ENCODE data around the gene NGB.

The NGB gene

GRCh38 chr14:77238996-77239395, 32.0 kb downstream of the NGB start:
- Mint-ChIP-seq H3K4me3 (no peak overlapping the region), H3K27me3 (peaks cover 2% of the 10 kb centered on the region), H3K36me3 (no peaks in the 10 kb centered on the region), H3K27ac (no peak overlapping the region), H3K4me1 (no peaks in the 10 kb centered on the region), H3K9me3 (no peaks in the 10 kb centered on the region)

- Mint-ChIP-seq H3K36me3 (no peaks in the 10 kb centered on the region), H3K27me3 (peaks cover 2% of the 10 kb centered on the region), H3K4me1 (no peaks in the 10 kb centered on the region), H3K9me3 (no peaks in the 10 kb centered on the region), H3K4me3 (no peak overlapping the region), H3K27ac (no peak overlapping the region)
Measured at GRCh38 chr14:77238356-77238755, 32.6 kb downstream of the NGB start.

- H3K9me3 Mint-ChIP-seq = no peaks in the 10 kb centered on the region
- H3K4me3 Mint-ChIP-seq = no peak overlapping the region
- H3K27me3 Mint-ChIP-seq = no peaks in the 10 kb centered on the region
- no peaks in the 10 kb centered on the region for H3K4me1 Mint-ChIP-seq
- H3K36me3 Mint-ChIP-seq = no peaks in the 10 kb centered on the region
- H3K27ac Mint-ChIP-seq = no peak overlapping the region
Measured at GRCh38 chr14:77236814-77237213, 34.2 kb downstream of the NGB start.

- Mint-ChIP-seq H3K36me3 (no peaks in the 10 kb centered on the region), H3K4me1 (no peaks in the 10 kb centered on the region), H3K4me3 (no peak overlapping the region), H3K27ac (no peak overlapping the region), H3K9me3 (no peaks in the 10 kb centered on the region), H3K27me3 (no peaks in the 10 kb centered on the region)
Measured at GRCh38 chr14:77231721-77232120, 39.3 kb downstream of the NGB start.

- H3K9me3 Mint-ChIP-seq = no peaks in the 10 kb centered on the region
- no peaks in the 10 kb centered on the region for H3K27me3 Mint-ChIP-seq
- H3K27ac Mint-ChIP-seq = no peak overlapping the region
- no peaks in the 10 kb centered on the region for H3K4me1 Mint-ChIP-seq
- no peak overlapping the region for H3K4me3 Mint-ChIP-seq
- H3K36me3 Mint-ChIP-seq = no peaks in the 10 kb centered on the region
Measured at GRCh38 chr14:77230914-77231313, 40.1 kb downstream of the NGB start.

GRCh38 chr14:77228056-77228455, 43.0 kb downstream of the NGB start:
- Mint-ChIP-seq H3K27ac (no peak overlapping the region), H3K4me3 (no peak overlapping the region), H3K27me3 (peaks cover 1% of the 10 kb centered on the region), H3K9me3 (no peaks in the 10 kb centered on the region), H3K36me3 (no peaks in the 10 kb centered on the region), H3K4me1 (no peaks in the 10 kb centered on the region)

- H3K27ac Mint-ChIP-seq = no peak overlapping the region
- H3K27me3 Mint-ChIP-seq = peaks cover 5% of the 10 kb centered on the region
Measured at GRCh38 chr14:77225892-77226557, 45.0 kb downstream of the NGB start.

GRCh38 chr14:77225254-77225653, 45.8 kb downstream of the NGB start:
- H3K4me3 Mint-ChIP-seq = no peak overlapping the region
- H3K36me3 Mint-ChIP-seq = no peaks in the 10 kb centered on the region
- peaks cover 4% of the 10 kb centered on the region for H3K4me1 Mint-ChIP-seq
- no peak overlapping the region for H3K27ac Mint-ChIP-seq
- peaks cover 5% of the 10 kb centered on the region for H3K27me3 Mint-ChIP-seq
- no peaks in the 10 kb centered on the region for H3K9me3 Mint-ChIP-seq

More at GRCh38 chr14:77225892-77226557, 45.0 kb downstream of the NGB start:
- peaks cover 4% of the 10 kb centered on the region for H3K4me1 Mint-ChIP-seq
- no peaks in the 10 kb centered on the region for H3K9me3 Mint-ChIP-seq
- no peaks in the 10 kb centered on the region for H3K36me3 Mint-ChIP-seq
- H3K4me3 Mint-ChIP-seq = no peak overlapping the region

- no peaks in the 10 kb centered on the region for H3K9me3 Mint-ChIP-seq
- no peak overlapping the region for H3K27ac Mint-ChIP-seq
- H3K4me1 Mint-ChIP-seq = peaks cover 4% of the 10 kb centered on the region
- H3K27me3 Mint-ChIP-seq = peaks cover 5% of the 10 kb centered on the region
- no peak overlapping the region for H3K4me3 Mint-ChIP-seq
- H3K36me3 Mint-ChIP-seq = no peaks in the 10 kb centered on the region
Measured at GRCh38 chr14:77224212-77224611, 46.8 kb downstream of the NGB start.

- Mint-ChIP-seq H3K36me3 (no peaks in the 10 kb centered on the region), H3K9me3 (no peaks in the 10 kb centered on the region), H3K27ac (no peak overlapping the region), H3K27me3 (peaks cover 5% of the 10 kb centered on the region), H3K4me1 (peaks cover 4% of the 10 kb centered on the region), H3K4me3 (no peak overlapping the region)
Measured at GRCh38 chr14:77222546-77223225, 48.3 kb downstream of the NGB start.

- no peak overlapping the region for H3K4me3 Mint-ChIP-seq
- no peaks in the 10 kb centered on the region for H3K9me3 Mint-ChIP-seq
- H3K4me1 Mint-ChIP-seq = peaks cover 4% of the 10 kb centered on the region
- H3K27ac Mint-ChIP-seq = no peak overlapping the region
- H3K36me3 Mint-ChIP-seq = no peaks in the 10 kb centered on the region
- peaks cover 11% of the 10 kb centered on the region for H3K27me3 Mint-ChIP-seq
Measured at GRCh38 chr14:77221241-77221871, 49.6 kb downstream of the NGB start.

GRCh38 chr14:77220246-77221017, 50.6 kb downstream of the NGB start:
- no peak overlapping the region for H3K27ac Mint-ChIP-seq
- H3K4me3 Mint-ChIP-seq = no peak overlapping the region
- peaks cover 11% of the 10 kb centered on the region for H3K27me3 Mint-ChIP-seq
- no peaks in the 10 kb centered on the region for H3K36me3 Mint-ChIP-seq
- peaks cover 4% of the 10 kb centered on the region for H3K4me1 Mint-ChIP-seq
- H3K9me3 Mint-ChIP-seq = no peaks in the 10 kb centered on the region

GRCh38 chr14:77219591-77219990, 51.4 kb downstream of the NGB start:
- H3K27me3 Mint-ChIP-seq = peaks cover 15% of the 10 kb centered on the region

GRCh38 chr14:77217551-77217950, 53.5 kb downstream of the NGB start:
- Mint-ChIP-seq H3K27me3 (peaks cover 11% of the 10 kb centered on the region), H3K27ac (no peak overlapping the region), H3K36me3 (no peaks in the 10 kb centered on the region), H3K4me3 (no peak overlapping the region), H3K9me3 (no peaks in the 10 kb centered on the region), H3K4me1 (peaks cover 4% of the 10 kb centered on the region)

More at GRCh38 chr14:77219591-77219990, 51.4 kb downstream of the NGB start:
- Mint-ChIP-seq H3K36me3 (no peaks in the 10 kb centered on the region), H3K4me1 (peaks cover 4% of the 10 kb centered on the region), H3K4me3 (no peak overlapping the region), H3K27ac (no peak overlapping the region), H3K9me3 (no peaks in the 10 kb centered on the region)

Measured in activated naive CD4-positive, alpha-beta T cell treated with anti-CD3 and anti-CD28 coated beads, Interleukin-2, amount 50 U/mL, for 24 hours (primary cell).